Measurements from ENCODE around the gene NAALADL1. TPM values are rescaled to one million over a fixed set of nuclear protein-coding genes. Genes with fewer than 3 reads are reported as not detected.

The NAALADL1 gene
- total RNA-seq, 1 donor from 2014 or later, result 1.6 TPM

- no peak for TF ChIP-seq CTCF (IDR thresholded peaks at IDR 0.05; ENCODE audit: partially characterized antibody, unreplicated experiment)
- Mint-ChIP-seq H3K9me3 (ENCODE audit: unreplicated experiment) (peaks cover 11% of the 10 kb centered on the region), H3K4me1 (ENCODE audit: low read depth, unreplicated experiment) (peaks cover 4% of the 10 kb centered on the region), H3K27me3 (ENCODE audit: unreplicated experiment) (peaks cover 6% of the 10 kb centered on the region), H3K36me3 (ENCODE audit: unreplicated experiment) (no peaks in the 10 kb centered on the region), H3K4me3 (ENCODE audit: unreplicated experiment) (peak within 1 kb of the TSS; percentile 92), H3K27ac (ENCODE audit: unreplicated experiment) (peak within 1 kb of the TSS; percentile 95)
- peak; percentile 90 for DNase-seq
Observed at GRCh38 chr11:65095974-65096806, 37.8 kb upstream of the NAALADL1 start, which contains the start of gene VPS51. TSS of gene VPS51 (plus strand) at chr11:65096214. CDS start at chr11:65096251, 37 bp downstream.

DNA sequence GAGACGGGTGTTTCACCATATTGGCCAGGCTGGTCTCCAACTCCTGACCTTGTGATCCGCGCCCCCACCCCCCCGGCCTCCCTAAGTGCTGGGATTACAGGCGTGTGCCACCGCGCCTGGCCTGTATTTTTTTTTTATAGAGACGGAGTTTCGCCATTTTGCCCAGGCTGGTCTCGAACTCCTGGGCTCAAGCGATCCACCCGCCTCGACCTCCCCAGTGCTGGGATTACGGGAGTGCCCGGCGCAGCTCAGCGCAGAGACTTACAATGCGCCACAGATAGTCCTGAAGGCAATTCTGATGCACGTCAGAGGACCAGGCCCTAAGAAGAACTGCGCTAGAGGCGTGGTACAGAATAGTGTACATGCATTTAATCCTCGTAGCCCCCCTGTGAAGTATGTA is 37.1 kb upstream of the NAALADL1 start:
- peak overlapping the region; percentile 88 for H3K4me3 Mint-ChIP-seq (ENCODE audit: unreplicated experiment)
- H3K27ac Mint-ChIP-seq (ENCODE audit: unreplicated experiment), result peak overlapping the region; percentile 91
- no peak for DNase-seq
- H3K4me1 Mint-ChIP-seq (ENCODE audit: low read depth, unreplicated experiment), result peaks cover 4% of the 10 kb centered on the region
- peaks cover 6% of the 10 kb centered on the region for H3K27me3 Mint-ChIP-seq (ENCODE audit: unreplicated experiment)
- no peaks in the 10 kb centered on the region for H3K36me3 Mint-ChIP-seq (ENCODE audit: unreplicated experiment)
- TF ChIP-seq CTCF (IDR thresholded peaks at IDR 0.05; ENCODE audit: partially characterized antibody, unreplicated experiment), result no peak
- peaks cover 11% of the 10 kb centered on the region for H3K9me3 Mint-ChIP-seq (ENCODE audit: unreplicated experiment)

DNA sequence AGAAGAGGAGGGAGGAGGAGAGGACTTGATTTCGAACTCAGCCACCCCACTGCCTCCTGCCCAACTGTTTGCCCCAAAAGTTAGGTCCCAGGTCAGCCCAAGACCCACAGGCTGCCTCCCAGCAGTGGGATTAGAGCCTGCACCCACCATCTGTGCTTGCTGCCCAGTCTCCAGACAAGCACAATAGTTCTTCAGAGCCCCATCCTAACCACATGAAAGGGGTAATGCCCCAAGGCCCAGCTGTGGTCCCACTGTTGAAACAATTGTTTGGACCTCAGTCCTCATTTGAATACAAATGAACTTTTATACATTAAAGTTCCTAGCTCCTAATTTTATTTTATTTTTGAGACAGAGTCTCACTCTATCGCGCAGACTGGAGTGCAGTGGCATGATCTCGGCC is 32.3 kb upstream of the NAALADL1 start:
- no peaks in the 10 kb centered on the region for H3K36me3 Mint-ChIP-seq (ENCODE audit: unreplicated experiment)
- DNase-seq, result no peak
- H3K27me3 Mint-ChIP-seq (ENCODE audit: unreplicated experiment), result peaks cover 4% of the 10 kb centered on the region
- peaks cover 5% of the 10 kb centered on the region for H3K9me3 Mint-ChIP-seq (ENCODE audit: unreplicated experiment)
- H3K27ac Mint-ChIP-seq (ENCODE audit: unreplicated experiment), result no peak overlapping the region
- TF ChIP-seq CTCF (IDR thresholded peaks at IDR 0.05; ENCODE audit: partially characterized antibody, unreplicated experiment), result no peak
- H3K4me1 Mint-ChIP-seq (ENCODE audit: low read depth, unreplicated experiment), result peaks cover 2% of the 10 kb centered on the region
- no peak overlapping the region for H3K4me3 Mint-ChIP-seq (ENCODE audit: unreplicated experiment)

DNA sequence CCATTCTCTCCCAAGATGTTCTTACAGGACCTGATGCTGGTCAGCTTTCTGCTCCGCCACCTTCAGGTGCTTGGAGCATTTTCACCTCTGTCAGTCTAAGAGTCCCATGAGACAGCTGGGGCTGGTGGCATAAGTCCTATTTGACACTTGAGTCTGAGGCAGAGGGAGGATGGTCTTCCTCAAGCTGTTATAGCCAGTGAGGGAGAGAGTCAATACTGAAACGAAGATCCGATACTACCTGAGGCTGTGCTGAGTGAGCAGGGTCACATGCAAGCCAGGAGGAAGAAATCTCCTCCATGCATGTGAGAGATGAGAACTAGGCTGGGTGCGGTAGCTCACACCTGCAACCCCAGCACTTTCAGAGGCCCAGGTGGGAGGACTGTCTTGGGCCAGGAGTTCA is 31.3 kb upstream of the NAALADL1 start:
- Mint-ChIP-seq H3K27me3 (ENCODE audit: unreplicated experiment) (peaks cover 3% of the 10 kb centered on the region), H3K4me1 (ENCODE audit: low read depth, unreplicated experiment) (peaks cover 7% of the 10 kb centered on the region), H3K9me3 (ENCODE audit: unreplicated experiment) (peaks cover 2% of the 10 kb centered on the region), H3K27ac (ENCODE audit: unreplicated experiment) (no peak overlapping the region), H3K4me3 (ENCODE audit: unreplicated experiment) (no peak overlapping the region), H3K36me3 (ENCODE audit: unreplicated experiment) (no peaks in the 10 kb centered on the region)
- no peak for DNase-seq
- no peak for TF ChIP-seq CTCF (IDR thresholded peaks at IDR 0.05; ENCODE audit: partially characterized antibody, unreplicated experiment)

DNA sequence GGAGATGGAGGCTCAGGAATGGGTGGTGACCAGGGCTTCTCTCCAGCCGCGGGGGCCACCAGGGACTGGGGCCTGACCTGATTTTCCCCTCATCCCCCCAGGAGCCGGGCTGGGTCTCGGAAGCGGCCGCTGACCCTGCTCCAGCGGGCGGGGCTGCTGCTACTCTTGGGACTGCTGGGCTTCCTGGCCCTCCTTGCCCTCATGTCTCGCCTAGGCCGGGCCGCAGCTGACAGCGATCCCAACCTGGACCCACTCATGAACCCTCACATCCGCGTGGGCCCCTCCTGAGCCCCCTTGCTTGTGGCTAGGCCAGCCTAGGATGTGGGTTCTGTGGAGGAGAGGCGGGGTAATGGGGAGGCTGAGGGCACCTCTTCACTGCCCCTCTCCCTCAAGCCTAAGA is 29.5 kb upstream of the NAALADL1 start:
- H3K4me3 Mint-ChIP-seq (ENCODE audit: unreplicated experiment), result no peak overlapping the region
- H3K27me3 Mint-ChIP-seq (ENCODE audit: unreplicated experiment), result peaks cover 6% of the 10 kb centered on the region

More for the DNA sequence above, 29.5 kb upstream of the NAALADL1 start:
- H3K4me1 Mint-ChIP-seq (ENCODE audit: low read depth, unreplicated experiment), result peaks cover 7% of the 10 kb centered on the region
- no peaks in the 10 kb centered on the region for H3K36me3 Mint-ChIP-seq (ENCODE audit: unreplicated experiment)
- TF ChIP-seq CTCF (IDR thresholded peaks at IDR 0.05; ENCODE audit: partially characterized antibody, unreplicated experiment), result no peak
- H3K9me3 Mint-ChIP-seq (ENCODE audit: unreplicated experiment), result peaks cover 6% of the 10 kb centered on the region
- no peak for DNase-seq
- H3K27ac Mint-ChIP-seq (ENCODE audit: unreplicated experiment), result no peak overlapping the region
